Effector CD8-positive, alpha-beta T cell (primary cell): Measurements from ENCODE around the gene SPANXN2.
"Not testable (repeated sequence)": the region's sequence is repeated elsewhere in the genome, so short reads cannot be mapped to it uniquely, and the experiment has no call there.

ENCODE experiments used
- DNase-seq: peaks from one replicate; lab custom pipeline; 2025; lab: John Stamatoyannopoulos, UW
- total RNA-seq, 4 experiments: gene quantifications; one replicate each; lab custom pipeline; 2026; lab: John Stamatoyannopoulos, UW

The SPANXN2 gene, protein sequence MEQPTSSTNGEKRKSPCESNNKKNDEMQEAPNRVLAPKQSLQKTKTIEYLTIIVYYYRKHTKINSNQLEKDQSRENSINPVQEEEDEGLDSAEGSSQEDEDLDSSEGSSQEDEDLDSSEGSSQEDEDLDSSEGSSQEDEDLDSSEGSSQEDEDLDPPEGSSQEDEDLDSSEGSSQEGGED
- 0 reads per million in 4 experiments for total RNA-seq

DNA sequence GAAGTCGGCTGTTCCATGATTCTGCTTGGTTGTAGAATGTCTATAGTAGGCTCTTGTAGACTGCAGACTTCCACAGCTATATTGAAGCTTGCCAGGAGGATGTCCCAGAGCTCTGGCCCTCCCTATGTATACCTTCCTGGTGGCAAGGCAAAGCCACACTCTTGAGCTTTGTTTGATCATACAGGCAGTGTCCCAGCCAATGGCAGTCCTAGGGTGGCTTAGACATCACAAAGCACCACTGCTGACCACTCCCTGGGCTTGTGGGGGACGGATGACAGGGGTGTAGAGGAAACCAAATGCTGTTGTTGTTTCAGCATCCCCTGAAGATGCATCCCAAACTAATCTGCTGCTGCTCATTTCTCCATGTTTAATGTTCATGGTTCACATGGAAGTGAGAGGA, at the start of gene SPANXN2:
SPANXN2 (minus strand) TSS at position 101 of the 400 bp plus-strand sequence; CDS start at position 17, 84 bp downstream.
- not testable (repeated sequence) for DNase-seq

DNA sequence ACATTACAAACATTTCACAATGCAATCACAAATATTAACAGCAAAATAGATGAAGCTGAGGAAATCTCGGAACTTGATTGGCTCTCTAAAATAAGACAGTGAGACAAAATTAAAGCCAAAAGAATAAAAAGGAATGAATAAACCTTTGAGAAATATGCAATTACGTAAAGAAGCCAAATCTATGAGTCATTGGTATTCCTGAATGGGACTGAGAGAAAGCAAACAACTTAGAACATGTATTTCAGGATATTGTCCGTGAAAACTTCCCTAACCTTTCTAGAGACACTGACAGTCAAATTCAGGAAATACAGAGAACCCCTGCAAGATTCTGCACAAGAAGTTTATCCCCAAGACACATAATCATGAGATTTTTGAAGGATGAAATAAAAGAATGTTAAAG, 48.4 kb upstream of the SPANXN2 start:
- no peak for DNase-seq

DNA sequence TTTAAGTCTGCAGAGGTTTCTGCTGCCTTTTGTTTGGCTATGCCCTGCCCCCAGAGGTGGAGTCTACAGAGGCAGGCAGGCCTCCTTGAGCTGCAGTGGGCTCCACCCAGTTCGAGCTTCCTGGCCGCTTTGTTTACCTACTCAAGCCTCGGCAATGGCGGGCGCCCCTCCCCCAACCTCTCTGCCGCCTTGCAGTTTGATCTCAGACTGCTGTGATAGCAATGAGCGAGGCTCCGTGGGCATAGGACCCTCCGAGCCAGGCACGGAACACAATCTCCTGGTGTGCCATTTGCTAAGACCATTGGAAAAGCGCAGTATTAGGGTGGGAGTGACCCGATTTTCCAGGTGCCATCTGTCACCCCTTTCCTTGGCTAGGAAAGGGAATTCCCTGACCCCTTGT, 47.2 kb upstream of the SPANXN2 start:
- not testable (repeated sequence) for DNase-seq

DNA sequence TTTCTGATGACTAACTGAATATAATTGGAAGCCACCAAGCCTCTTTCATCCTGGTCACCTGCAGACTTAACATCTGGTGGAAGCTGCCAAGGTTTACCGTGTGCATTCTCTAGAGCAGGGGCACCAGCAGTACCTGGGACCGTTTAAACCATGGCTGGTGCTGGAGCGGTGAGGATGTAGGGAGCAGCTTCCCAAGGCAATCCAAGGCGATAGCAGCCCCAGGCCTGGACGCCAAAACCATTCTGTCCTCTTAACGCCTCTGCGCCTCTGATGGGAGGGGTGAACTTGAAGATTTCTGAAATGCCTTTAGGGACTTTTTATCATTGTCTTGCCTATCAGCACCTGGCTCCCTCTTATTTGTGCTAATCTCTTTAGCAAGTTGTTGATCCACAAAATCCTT, 37.3 kb upstream of the SPANXN2 start:
- no peak for DNase-seq

DNA sequence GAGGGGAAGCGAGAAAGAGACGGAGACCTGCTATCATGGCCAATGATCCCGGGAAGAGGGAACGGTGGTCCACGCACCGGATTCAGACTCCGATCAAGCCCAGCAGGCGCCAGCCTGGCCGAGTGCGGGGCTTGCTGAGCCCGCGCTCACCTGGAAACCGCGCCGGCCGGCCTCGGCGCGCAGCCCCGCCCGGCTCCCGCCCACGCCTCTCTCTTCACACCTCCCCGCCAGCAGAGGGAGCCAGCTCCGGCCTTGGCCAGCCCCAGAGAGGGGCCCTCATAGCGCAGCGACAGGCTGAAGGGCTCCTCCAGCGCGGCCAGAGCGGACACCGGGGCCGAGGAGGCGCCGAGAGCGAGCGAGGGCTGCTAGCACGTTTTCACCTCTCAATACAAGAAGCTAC, 36.8 kb upstream of the SPANXN2 start:
- DNase-seq = no peak

DNA sequence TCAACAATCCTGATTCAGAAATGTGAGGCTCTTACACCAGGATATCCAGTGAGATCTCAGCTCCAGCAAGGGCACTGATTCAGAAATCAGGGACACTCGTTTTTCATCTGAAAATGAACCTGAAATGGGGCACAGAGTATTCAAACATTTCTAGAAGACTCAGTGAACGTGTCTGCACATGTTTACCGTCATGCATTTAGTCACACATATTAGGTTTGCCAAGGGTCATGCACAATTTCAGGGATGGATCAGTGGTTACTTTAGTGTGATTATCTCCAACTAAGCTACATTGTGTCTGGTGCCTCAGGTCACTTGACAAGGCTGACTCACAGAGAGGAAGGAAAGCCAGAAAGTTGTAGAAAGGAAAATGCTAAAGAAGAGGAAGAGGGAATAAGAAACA, 33.6 kb upstream of the SPANXN2 start:
- DNase-seq = no peak

DNA sequence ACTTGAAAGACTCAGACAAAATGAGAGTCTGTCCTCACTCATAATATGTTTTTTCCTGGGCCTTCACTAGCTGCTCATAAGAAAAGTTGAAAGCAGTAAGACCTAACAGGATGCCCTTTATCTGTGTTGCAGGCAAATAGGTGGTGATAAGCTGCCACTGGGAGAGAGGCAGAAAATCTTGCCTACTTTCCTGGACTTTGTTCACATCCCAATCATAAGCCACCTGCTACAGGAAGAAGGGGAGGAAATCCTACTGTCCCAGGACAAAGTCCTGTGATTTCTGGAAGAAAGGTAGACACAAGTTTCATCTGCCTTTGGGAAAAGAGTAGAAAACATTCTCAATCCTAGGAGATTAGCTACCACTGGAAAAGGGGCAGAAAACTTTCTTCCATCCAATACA, 13.3 kb upstream of the SPANXN2 start:
- no peak for DNase-seq

DNA sequence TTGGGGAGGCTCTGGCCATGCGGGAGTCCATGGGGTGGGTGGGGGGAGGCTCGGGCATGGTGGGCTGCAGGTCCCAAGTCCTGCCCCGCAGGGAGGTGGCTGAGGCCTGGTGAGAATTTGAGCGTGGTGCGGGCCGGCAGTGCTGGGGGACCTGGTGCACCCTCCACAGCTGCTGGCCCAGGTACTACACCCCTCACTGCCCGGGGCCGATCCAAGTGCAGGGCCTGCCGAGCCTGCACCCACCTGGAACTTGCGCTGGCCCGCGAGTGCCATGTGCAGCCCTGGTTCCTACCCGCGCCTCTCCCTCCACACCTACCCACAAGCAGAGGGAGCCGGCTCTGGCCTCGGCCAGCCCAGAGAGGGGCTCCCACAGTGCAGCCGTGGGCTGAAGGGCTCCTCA, 5.7 kb upstream of the SPANXN2 start:
- no peak for DNase-seq

DNA sequence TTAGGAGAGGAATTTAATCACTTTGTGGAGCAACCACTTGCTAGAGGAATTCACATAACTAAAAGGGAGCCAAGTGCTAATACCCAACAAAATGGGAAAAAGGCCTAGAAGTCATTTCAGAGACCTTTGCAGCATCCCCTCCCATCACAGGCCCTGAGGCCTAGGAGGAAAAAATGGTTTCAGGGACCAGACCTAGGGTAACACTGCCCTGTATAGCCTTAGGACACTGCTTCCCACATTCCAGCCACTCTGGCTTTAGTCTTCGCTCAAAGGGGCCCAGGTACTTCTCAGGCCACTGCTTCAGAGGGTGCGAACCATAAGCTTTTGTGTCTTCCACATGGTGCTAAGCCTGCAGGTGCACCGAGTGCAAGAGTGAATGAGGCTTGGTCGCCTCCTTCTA, 19.1 kb downstream of the SPANXN2 start:
- no peak for DNase-seq

DNA sequence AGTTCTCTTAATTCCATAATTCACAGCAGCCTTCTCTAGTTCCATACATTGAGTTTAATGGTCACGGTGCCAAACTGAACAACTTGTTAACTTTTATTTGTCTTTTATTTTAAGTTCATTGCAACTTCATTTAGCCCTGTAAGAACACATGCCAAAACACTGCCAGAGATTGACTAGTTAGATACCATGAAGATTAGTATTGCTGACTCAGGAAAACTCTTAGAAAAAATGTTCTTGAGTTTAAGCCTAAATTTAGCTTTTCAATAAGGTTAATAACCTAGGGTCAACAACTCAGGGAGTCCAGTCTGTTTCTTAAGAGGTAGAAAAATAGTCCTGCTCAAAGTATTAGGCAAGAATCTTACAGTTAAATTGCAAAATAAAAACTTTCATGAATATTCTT, 25.7 kb downstream of the SPANXN2 start:
- no peak for DNase-seq

DNA sequence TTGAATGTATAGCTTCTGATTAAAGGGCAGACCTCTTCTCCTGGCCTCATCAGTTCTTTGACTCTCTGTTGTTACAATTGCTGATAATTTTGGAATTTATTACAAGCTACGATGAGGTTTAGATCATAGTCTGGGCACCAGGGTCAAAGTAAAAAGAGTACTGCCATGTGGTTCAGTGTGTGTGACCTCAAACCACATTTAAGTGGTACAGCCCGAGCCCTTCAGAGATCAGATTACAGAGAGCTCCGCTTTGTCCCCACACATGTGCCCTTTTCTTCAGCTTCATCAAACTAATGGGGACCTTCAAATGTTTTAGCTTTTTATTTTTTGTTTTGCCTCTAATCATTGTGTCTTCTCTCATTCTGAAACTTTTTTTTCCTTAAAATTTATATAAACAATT, 37.1 kb downstream of the SPANXN2 start:
- DNase-seq = no peak

DNA sequence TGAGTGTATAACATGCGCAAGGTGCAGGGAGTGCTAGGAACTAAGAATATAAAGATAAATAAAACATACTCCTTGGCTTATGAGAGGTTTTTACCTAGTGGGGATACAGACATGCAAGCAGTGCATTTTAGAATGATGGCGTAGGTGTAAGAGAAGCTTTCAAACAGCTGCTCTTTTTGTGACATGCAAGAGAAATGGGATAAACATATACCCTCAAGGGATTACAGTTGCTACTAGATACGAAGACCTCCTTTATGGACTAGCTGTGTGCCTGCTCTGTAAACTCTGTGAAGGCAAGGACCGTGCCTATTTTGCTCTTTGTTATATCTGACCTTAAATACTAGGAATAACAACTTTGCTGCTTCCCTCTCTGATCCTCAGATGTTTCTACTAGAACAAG, 45.6 kb downstream of the SPANXN2 start:
- DNase-seq = no peak

DNA sequence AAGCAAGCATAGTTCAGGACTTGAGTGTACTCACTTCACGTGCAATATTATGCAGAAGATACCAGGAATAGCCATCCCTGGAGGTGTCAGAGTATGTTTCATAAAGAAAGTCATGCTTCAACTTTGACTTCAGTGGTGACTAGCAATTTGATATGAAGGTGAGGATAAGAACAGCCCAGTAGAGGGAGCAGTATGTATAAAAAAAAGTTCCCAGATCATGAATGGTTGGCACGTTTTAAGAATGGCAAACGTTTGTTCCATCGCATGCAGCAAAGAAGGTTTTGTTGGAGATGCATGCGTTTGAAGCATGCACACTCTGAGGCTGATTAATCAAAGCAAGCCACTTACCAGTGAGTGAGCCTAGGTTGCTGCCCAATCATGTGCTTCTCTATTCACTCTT, 51.2 kb downstream of the SPANXN2 start:
- no peak for DNase-seq

DNA sequence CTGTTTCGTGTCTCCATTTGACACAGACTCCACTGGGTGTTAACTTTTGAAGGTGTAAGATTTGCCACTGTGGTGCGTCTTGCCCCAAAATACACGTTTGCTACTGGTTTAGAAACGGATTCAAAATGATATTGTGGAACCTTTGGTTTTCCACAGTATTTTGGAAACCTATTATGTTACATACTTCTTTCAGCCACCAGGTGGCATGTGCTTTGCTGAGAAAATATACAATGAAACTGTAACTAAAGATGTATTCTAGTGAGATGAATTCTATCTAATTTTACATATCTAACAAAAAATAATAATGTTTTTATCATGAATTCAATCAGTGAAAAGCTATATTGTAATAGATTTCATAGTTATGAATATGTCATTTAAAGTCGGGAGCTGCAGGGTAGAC, 56.2 kb downstream of the SPANXN2 start:
- no peak for DNase-seq

DNA sequence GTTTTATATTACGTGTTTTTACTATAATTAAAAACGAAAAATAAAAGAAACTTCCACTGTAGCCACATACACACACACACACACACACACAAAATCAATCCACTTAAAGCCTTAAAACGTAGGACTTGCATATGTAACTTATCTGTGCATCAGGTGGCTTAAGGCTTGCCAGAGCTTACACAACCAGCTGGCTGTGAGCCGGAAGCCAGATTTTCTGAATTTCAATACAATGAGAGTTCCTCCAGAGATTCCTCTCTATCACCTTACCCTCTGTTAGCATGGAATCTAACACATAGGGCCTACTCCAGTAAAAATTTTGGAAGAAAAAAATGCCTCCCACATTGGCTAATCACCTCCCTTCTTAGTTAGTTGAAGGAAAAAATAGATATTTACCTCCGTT, 56.8 kb downstream of the SPANXN2 start:
- DNase-seq = no peak
